HG03066 (cell line): ENCODE results near the gene UBE2M.
A peak's percentile ranks its signal among the peaks of the same experiment; 100 is the strongest.
"Not testable (repeated sequence)": the region's sequence is repeated elsewhere in the genome, so short reads cannot be mapped to it uniquely, and the experiment has no call there.

Experiments
- ATAC-seq: cut with Tn5 transposase; IDR thresholded peaks from one replicate; pipeline ENCODE4 v1.9.1; 2021; ENCODE audit warnings: low read depth; ENCODE audit not compliant: unreplicated experiment

Gene UBE2M

GRCh38 chr19:58515259-58515658, 43.2 kb downstream of the UBE2M start:
- ATAC-seq, result no peak

- ATAC-seq, result no peak
Observed at GRCh38 chr19:58514564-58515022, 43.8 kb downstream of the UBE2M start.

GRCh38 chr19:58513694-58514563, 44.5 kb downstream of the UBE2M start:
- peak; percentile 82 for ATAC-seq

GRCh38 chr19:58513213-58513693, 45.2 kb downstream of the UBE2M start:
- no peak for ATAC-seq

- no peak for ATAC-seq
Observed at GRCh38 chr19:58511353-58512208, 46.8 kb downstream of the UBE2M start, which contains the start of gene SLC27A5. Gene SLC27A5 (minus strand): TSS chr19:58511992. CDS start chr19:58511955, 37 bp downstream.

- ATAC-seq, result no peak
Observed at GRCh38 chr19:58510084-58510862, 48.1 kb downstream of the UBE2M start.

- no peak for ATAC-seq
Observed at GRCh38 chr19:58509731-58510083, 48.7 kb downstream of the UBE2M start.

- not testable (repeated sequence) for ATAC-seq
Observed at GRCh38 chr19:58507602-58508223, 50.7 kb downstream of the UBE2M start.
